ENCODE measurements around the gene ATP2B2.

ATP2B2 gene

DNA sequence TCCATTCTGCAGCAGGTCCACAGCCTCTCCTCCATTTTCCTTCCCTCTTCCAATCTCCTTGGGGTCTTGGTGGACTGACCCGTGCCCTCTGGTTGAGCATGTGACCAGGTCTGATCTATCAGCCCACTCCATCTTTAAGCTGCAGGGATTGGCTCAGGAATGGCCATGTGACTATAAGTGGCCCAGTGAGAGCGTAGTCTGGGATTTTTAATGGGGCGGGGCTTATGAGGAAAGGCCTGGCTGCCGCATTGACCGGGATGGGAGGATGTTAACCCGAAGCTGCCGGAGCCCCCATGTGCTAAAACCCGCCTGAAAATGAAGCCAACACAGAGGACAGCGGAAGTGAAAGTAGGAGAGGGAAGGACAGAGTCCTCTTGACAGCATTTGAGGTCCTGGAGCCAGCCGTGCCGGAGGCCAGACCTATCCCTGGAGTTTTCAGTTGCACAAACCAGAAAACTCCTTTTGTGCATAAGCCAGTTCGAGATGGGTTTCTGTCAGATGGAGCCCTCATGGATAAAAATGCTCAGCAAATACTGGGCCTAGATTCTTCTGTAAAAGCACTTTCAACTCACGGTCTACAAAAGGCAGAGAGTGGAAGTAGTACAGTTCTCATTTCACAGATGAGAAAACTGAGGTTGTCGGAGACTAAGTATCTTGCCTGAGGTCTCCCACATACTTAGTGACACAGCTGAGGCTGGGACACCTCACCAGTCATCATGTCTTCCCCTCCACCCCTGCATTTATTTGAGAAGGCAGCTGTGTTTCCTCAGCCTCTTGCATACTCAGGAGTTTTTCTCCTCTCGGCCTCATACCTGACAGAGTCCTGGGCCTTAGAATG is 61.9 kb downstream of the ATP2B2 start:
- no peak overlapping the region for H3K4me3 ChIP-seq (ENCODE audit: low read length)
- DNase-seq (ENCODE audit: low read depth, low spot score) = peak; percentile 32

DNA sequence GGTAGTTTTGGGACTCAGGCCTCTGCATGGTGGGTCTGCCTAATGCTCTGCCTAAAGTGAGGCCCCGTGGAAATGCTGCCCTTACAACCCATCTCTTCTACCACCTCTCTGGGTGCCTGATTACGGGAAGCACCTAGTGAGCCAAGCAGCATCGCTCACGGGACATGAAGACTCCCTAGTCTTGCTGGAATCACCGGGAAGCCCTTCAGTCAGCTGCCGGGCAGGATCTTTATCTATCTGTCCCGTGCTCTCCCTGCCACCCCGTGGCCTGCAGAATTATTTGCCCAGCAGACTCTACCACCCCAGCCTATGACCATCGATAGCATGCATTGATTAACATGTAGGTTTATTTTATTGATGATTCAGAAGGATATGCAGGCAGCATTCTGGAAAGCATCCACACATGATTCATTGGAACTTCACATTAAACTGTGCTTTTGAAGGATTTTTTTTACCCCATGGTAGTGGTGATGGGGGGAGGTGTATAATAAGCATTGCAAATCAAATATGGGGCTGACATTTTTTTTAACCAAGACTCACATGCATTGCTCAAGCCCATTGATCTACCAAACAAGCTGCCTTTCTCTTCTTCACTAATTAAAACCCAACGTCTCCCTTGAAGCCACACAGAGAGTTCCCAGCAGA is 63.1 kb downstream of the ATP2B2 start:
- no peak for DNase-seq (ENCODE audit: low read depth, low spot score)

GRCh38 chr3:10440684-10441083 is 64.7 kb downstream of the ATP2B2 start:
- H3K4me3 ChIP-seq (ENCODE audit: low read length) = no peak overlapping the region
- no peak for DNase-seq (ENCODE audit: low read depth, low spot score)

More for the DNA sequence above, 63.1 kb downstream of the ATP2B2 start:
- H3K4me3 ChIP-seq (ENCODE audit: low read length) = no peak overlapping the region

GRCh38 chr3:10438902-10439610 is 66.3 kb downstream of the ATP2B2 start:
- H3K4me3 ChIP-seq (ENCODE audit: low read length) = no peak overlapping the region
- no peak for DNase-seq (ENCODE audit: low read depth, low spot score)

DNA sequence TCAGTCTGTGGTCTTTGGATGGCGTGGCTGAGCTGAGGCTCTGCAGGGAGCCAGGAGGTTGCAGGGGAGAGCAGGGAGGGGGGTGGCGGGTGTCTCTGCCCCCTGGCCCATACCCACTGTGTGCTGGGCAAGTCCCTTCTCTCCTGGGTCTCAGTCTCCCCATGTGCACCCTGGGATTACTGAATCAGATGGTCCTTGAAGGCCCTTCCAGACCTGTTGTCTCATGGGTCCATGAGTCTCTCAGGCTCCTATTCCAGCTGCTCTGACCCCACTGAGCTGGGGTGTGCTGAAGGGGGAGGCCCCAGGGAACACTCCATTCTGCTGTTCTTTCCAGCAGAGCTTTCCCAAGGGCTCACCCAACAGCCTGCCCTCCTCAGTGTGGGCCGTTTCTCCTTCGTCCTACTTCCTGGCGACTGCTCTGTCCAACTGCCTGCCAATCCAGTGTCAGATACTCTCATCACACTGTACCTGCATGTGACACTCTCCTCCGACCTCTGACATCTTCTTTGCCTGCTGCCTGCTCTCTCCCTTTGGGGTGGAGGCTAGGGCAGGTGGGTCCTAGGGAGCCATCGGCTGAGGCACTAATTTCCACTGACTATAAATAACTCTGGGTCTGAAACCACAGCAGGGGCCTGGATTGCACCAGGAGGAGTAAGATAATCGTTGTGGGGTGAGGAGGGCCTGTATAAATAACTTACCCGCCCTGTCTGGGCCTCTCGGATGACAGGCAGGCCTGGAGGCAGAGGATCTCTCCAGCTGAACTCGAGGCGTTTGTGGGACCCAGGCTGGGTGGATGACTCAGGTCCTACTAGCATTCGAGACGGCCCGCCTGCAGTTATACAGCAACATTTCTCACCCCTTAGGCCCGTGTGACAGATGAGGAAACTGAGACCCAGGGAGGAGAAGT is 67.1 kb downstream of the ATP2B2 start:
- DNase-seq (ENCODE audit: low read depth, low spot score) = no peak
- no peak overlapping the region for H3K4me3 ChIP-seq (ENCODE audit: low read length)

- peak; percentile 82 for DNase-seq (ENCODE audit: low read depth, low spot score)
- H3K4me3 ChIP-seq (ENCODE audit: low read length) = no peak overlapping the region
Observed at GRCh38 chr3:10437272-10437994, 68.0 kb downstream of the ATP2B2 start.

DNA sequence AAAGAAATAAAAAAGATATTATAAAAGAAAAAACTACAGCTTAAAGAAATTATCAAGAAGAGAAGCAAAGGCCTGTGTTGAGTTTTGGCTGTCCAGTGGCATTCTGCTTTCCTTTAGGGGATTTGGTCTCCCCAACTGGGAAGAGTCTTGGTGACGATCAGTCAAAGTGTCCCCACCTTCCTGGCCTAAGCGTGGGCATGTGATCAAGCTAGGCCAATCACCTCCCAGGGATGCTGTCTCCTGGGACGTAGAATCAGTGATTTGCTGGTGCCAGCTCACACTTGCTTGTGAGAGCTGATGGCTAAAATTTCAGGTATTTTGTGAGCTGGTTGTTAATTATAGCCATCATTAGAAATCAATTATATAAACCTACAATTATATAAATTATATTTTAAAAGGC is 69.5 kb downstream of the ATP2B2 start:
- H3K4me3 ChIP-seq (ENCODE audit: low read length) = no peak overlapping the region
- DNase-seq (ENCODE audit: low read depth, low spot score) = no peak

DNA sequence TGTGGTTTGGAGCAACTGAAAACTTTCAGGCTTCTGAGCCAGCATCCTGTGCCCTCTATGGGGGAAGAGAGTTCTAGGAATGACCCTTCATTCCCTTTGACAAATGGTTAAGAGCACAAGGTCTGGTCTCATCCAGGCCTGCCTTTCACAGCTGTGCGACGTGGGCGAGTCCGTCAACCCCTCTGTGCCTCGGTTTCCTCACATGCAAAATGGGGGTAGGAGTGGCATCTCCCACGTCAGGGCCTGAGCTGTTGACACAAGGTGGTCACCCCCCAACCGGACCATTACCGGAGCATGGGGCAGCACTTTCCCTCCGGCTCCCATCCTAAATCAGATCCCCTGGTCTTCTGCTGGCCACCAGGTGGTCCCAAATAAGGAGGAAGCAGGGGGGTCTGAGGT is 70.4 kb downstream of the ATP2B2 start:
- no peak overlapping the region for H3K4me3 ChIP-seq (ENCODE audit: low read length)
- no peak for DNase-seq (ENCODE audit: low read depth, low spot score)

- no peak for DNase-seq (ENCODE audit: low read depth, low spot score)
- H3K4me3 ChIP-seq (ENCODE audit: low read length) = no peak overlapping the region
Observed at GRCh38 chr3:10434144-10434937, 71.0 kb downstream of the ATP2B2 start.

DNA sequence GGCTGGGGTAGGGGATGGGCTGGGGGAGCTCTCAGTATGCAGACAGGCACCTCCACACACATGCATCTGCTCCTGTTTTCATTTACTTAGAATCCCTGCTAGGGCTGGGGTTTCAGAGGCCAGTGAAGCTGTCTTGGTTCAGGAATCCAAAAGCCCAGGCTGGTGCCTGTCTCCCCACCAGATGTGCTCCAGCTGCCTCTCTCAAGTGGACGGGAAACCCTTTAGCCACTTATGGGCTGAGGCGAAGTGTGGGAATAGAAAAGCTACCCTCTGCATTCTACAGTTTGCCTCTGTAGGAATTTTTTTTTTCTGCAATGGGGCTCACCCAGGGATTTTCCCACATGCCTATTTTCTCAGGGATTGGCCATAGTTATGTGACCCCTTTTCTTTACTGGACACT is 72.5 kb downstream of the ATP2B2 start:
- no peak for DNase-seq (ENCODE audit: low read depth, low spot score)
- H3K4me3 ChIP-seq (ENCODE audit: low read length) = no peak overlapping the region

DNA sequence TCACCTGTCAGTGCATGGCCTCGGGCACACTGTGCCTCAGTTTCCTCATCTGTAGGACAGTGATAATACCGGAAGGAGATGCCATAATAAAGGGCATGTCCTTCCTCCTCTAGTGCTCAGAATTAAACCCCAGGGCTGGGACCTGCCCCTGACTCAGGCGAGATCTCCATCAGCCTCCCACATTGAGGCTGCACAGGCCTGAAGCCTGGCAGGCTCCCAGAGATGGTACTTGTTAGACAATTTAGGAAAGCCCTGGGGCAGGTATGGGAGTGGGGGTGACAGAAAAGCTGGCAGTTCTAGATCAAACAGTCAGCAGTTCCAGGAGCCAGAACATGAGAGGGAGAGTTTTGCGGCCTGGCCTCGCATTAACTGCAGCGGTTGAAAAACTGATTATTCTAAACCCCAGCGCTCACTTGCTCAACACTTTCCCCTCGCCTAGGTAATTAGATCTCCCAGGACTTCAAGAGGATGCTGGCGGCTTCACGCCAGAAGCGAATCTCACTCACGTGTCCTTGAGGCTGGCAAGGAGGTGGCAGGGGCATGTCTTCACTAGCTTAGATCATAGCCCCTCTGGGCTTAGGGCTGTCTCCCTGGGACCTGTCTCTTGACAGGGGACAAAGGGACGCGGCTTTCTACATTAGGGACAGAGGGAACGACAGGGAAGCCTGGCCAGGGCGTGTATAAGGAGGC is 73.1 kb downstream of the ATP2B2 start:
- no peak for DNase-seq (ENCODE audit: low read depth, low spot score)
- no peak overlapping the region for H3K4me3 ChIP-seq (ENCODE audit: low read length)

GRCh38 chr3:10430805-10431204 is 74.6 kb downstream of the ATP2B2 start:
- no peak overlapping the region for H3K4me3 ChIP-seq (ENCODE audit: low read length)
- DNase-seq (ENCODE audit: low read depth, low spot score) = no peak

DNA sequence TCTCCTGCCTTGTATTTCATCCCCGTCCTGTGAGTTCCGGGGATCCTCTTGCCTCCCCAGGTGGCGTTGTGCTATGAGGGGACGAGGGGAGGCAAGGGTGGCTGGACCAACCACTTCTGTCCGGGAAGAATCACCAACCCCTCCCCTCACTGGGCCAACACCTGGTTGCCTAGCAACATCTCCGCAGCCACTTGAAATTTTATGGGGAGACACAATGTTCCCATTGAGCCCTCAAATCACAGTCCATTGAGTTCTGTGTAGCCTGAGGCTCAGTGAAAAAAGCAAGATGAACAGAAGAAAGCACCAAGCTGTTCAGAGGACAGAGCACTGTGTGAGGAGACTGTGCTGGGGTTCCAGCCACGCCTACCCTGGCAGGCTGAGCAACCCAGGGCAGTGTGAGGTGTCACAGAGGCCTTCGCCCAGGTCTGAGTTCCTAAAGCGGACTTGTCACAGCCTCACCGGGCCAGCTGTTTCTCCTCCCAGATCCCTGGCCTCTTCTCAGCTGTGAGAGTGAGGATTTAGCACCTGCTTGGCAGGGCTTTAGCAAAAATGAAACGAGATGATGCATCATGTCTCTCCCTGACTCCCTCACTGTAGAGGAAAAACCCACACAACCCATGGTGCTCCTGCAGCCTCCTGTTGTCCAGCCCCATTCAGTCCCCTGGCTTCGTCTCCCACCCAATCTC is 76.8 kb downstream of the ATP2B2 start:
- H3K4me3 ChIP-seq (ENCODE audit: low read length) = no peak overlapping the region
- DNase-seq (ENCODE audit: low read depth, low spot score) = no peak

GRCh38 chr3:10426346-10427220 is 78.8 kb downstream of the ATP2B2 start:
- H3K4me3 ChIP-seq (ENCODE audit: low read length) = no peak overlapping the region
- peak; percentile 41 for DNase-seq (ENCODE audit: low read depth, low spot score)

DNA sequence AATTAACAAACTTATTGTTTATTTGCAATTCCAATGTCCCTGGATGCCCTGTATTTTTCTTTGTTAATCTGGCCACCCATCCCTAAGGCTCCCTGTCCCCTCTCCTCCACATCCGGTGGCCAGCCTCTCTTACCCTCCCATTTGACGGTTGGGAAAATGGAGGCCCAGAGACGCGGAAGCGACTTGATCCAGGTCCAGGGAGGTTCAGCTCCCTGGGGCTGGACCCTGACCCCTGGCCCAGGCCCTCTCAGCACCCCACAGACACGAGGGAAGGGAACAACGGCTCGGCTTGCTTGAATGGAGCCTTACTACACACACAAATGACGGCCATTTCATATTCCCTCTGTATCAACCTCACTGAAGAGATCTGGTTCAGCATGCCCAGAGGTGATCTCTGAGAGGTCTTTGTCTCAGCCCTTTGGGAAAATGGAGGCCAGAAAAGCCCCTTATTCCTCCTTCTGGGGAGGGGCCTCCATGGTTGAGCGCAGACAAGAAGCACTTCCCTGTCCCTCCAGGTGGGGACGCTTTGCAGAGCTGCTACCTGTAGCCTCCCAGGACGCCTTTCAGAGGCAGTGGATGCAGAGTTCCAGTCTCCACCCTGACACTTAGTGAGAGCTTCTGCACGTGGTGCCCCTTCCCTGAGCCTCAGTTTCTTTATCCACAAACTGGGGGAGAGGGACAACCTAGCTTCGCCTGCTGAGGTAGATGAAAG is 82.1 kb downstream of the ATP2B2 start:
- no peak overlapping the region for H3K4me3 ChIP-seq (ENCODE audit: low read length)
- DNase-seq (ENCODE audit: low read depth, low spot score) = no peak
